Endothelial cell (in vitro differentiated cells): ENCODE results near the gene STIMATE. TPM values are rescaled to one million over a fixed set of nuclear protein-coding genes. Genes with fewer than 3 reads are reported as not detected.

Source experiments
- DNase-seq: peaks from one replicate; pipeline ENCODE4 v3.0.0; 2021; ENCODE audit warnings: low spot score
- H3K27ac Mint-ChIP-seq: one replicate; pipeline ENCODE4 v1.8.0; 2021; ENCODE audit warnings: mixed read lengths, inconsistent platforms; ENCODE audit not compliant: unreplicated experiment
- H3K27me3 Mint-ChIP-seq: one replicate; pipeline ENCODE4 v1.8.0; 2021; ENCODE audit warnings: mild to moderate bottlenecking, moderate library complexity, mixed read lengths, inconsistent platforms; ENCODE audit not compliant: unreplicated experiment
- H3K36me3 Mint-ChIP-seq: one replicate; pipeline ENCODE4 v1.8.0; 2021; ENCODE audit warnings: mild to moderate bottlenecking, low read depth, mixed read lengths, inconsistent platforms; ENCODE audit not compliant: unreplicated experiment
- H3K4me1 Mint-ChIP-seq: one replicate; pipeline ENCODE4 v1.8.0; 2021; ENCODE audit warnings: mild to moderate bottlenecking, mixed read lengths, inconsistent platforms; ENCODE audit not compliant: unreplicated experiment
- H3K4me3 Mint-ChIP-seq: one replicate; pipeline ENCODE4 v1.8.0; 2021; ENCODE audit warnings: mild to moderate bottlenecking, mixed read lengths, inconsistent platforms; ENCODE audit not compliant: unreplicated experiment
- H3K9me3 Mint-ChIP-seq: one replicate; pipeline ENCODE4 v1.8.0; 2021; ENCODE audit warnings: mixed read lengths, inconsistent platforms; ENCODE audit not compliant: unreplicated experiment
- total RNA-seq: library from RNA; stranded (reverse); fragmentation: NEBNext Ultra II Directional; extraction: Animal tissue kit (Norgen Biotek cat#: 25700); gene quantifications from one replicate; pipeline ENCODE4 v1.2.1, GENCODE V29; 2021; ENCODE audit not compliant: unreplicated experiment
- TF ChIP-seq, protein P1 (sequence below): fragments of 200-600 bp; sonication (generic); IDR thresholded peaks from one replicate; pipeline ENCODE4 v1.5.0; 2021; ENCODE audit warnings: antibody characterized with exemption; ENCODE audit not compliant: unreplicated experiment

The STIMATE gene
- total RNA-seq, 1 donor from 2014 or later, result 24.5 TPM

DNA sequence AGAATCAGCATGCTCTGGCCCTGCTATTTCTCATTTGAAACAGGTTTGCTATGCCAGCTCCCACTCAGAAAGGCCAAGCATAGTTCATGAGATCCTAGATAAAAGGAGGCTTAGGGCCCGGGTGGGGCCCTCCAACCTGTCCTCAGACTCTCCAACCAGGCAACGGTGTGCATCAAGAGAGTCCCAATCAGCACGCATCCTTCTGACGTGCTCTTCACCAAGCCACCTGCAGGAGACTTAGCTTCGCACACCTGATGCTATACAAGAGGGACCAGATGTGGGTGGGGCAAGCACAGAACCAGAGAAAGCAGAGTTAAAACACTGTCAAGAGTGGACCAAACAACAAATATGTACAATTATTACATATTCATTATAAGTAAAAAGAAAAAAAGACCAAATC is 17.3 kb downstream of the STIMATE start:
- Mint-ChIP-seq H3K4me3 (no peak overlapping the region), H3K27me3 (no peaks in the 10 kb centered on the region), H3K9me3 (no peaks in the 10 kb centered on the region), H3K4me1 (no peaks in the 10 kb centered on the region), H3K36me3 (peaks cover 3% of the 10 kb centered on the region), H3K27ac (no peak overlapping the region)
- no peak for DNase-seq
- TF ChIP-seq, protein P1, sequence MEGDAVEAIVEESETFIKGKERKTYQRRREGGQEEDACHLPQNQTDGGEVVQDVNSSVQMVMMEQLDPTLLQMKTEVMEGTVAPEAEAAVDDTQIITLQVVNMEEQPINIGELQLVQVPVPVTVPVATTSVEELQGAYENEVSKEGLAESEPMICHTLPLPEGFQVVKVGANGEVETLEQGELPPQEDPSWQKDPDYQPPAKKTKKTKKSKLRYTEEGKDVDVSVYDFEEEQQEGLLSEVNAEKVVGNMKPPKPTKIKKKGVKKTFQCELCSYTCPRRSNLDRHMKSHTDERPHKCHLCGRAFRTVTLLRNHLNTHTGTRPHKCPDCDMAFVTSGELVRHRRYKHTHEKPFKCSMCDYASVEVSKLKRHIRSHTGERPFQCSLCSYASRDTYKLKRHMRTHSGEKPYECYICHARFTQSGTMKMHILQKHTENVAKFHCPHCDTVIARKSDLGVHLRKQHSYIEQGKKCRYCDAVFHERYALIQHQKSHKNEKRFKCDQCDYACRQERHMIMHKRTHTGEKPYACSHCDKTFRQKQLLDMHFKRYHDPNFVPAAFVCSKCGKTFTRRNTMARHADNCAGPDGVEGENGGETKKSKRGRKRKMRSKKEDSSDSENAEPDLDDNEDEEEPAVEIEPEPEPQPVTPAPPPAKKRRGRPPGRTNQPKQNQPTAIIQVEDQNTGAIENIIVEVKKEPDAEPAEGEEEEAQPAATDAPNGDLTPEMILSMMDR, result no peak

DNA sequence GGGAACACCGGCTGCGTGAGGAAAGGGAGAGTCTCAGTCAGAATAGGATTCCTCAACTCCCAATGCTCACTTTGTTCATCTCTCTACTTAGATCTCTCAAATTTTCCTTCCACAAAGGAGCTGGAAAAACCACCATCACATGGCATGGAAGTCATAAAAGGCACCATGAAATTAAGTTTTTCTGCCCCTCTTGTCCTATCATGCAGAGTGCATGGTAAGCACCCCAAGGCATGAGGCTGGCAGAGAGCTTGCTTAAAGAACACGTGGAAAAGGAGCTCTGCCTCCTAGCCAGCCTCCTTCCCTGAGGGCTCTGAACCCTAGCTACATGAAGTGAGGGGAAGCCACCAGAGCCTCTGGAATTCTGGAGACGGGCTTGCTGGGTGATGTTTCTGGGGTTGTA is 17.8 kb downstream of the STIMATE start:
- H3K4me1 Mint-ChIP-seq, result no peaks in the 10 kb centered on the region
- TF ChIP-seq, protein P1, result no peak
- no peaks in the 10 kb centered on the region for H3K9me3 Mint-ChIP-seq
- peaks cover 2% of the 10 kb centered on the region for H3K27me3 Mint-ChIP-seq
- no peak overlapping the region for H3K4me3 Mint-ChIP-seq
- no peaks in the 10 kb centered on the region for H3K36me3 Mint-ChIP-seq
- H3K27ac Mint-ChIP-seq, result no peak overlapping the region
- DNase-seq, result no peak

DNA sequence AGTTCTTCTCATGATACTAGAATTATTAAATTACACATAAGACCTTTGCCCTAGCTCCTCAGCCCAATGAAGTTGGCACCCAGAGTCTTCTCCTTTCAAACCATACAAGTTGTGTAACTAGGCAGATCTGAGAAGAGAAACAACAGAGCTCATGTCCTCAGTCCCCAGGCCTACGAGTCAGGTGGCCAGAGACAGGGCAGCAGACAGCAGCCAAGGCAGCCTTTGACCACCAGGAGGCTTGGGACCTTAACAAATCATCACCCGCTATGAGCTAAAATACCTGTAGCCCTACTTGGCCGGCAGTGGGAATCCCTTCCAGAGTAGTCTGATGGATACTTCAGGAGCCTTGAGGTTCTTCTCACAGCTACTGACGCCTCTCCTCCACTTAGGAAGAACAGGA is 18.3 kb downstream of the STIMATE start:
- Mint-ChIP-seq H3K36me3 (no peaks in the 10 kb centered on the region), H3K4me1 (no peaks in the 10 kb centered on the region), H3K27ac (no peak overlapping the region), H3K9me3 (no peaks in the 10 kb centered on the region), H3K27me3 (peaks cover 2% of the 10 kb centered on the region), H3K4me3 (no peak overlapping the region)
- no peak for DNase-seq
- TF ChIP-seq, protein P1, result peak; percentile 43

DNA sequence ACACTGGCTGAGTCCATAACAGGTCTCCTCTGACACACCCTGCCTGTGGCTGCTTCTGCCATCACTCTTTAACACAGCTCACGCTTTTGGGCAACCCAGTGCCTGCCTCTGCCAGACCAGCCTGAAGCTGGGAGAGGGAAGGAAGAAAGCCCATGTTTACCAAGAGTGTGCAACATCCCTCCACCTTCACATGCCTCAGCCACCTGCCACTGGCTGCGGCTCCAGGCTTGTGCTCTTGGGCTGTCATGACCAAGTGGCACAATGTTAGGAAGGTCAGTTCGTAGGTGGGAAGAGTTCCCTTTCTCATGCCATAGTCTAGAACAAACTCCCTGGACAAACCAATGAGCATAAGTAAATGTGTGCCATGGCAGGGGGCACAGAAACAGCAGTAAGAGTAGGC is 20.3 kb downstream of the STIMATE start:
- peaks cover 2% of the 10 kb centered on the region for H3K27me3 Mint-ChIP-seq
- no peak overlapping the region for H3K4me3 Mint-ChIP-seq
- no peaks in the 10 kb centered on the region for H3K36me3 Mint-ChIP-seq
- H3K9me3 Mint-ChIP-seq, result no peaks in the 10 kb centered on the region
- TF ChIP-seq, protein P1, result no peak
- H3K4me1 Mint-ChIP-seq, result no peaks in the 10 kb centered on the region
- H3K27ac Mint-ChIP-seq, result no peak overlapping the region
- no peak for DNase-seq

DNA sequence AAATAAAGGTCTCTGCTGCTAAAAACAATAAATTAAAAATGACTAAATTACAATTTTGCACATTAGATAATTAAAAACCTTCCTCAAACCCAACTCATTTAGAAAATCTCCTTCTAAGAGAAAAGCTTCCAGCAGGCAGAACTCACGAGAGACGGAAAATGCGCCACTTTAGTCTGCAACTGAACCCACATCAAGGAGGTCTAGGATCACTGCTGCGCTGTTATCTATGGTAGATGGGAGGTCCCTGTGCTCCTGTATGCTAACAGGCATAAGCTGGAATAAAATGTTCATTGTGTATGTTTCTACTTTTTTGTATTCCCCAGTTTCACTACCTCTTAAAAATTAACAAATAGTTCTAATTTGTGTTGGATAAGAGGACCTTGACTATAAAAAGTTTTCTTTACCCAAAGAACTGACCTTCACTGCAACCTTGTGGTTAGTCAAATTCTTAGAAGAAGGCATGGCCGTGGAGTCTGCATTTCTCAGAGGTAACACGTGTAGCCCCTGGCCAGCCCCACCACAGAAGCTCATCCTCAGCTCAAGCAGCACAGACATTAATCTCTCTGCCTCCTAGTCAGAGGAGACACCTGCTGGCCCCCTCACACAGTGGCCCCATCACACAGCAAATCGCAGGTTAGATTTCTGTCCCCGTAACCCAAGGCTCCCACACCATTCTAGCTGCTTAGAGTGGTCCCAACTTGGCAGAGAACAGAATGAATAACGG is 22.3 kb downstream of the STIMATE start:
- no peak for DNase-seq
- Mint-ChIP-seq H3K27me3 (peaks cover 2% of the 10 kb centered on the region), H3K4me3 (no peak overlapping the region), H3K9me3 (no peaks in the 10 kb centered on the region), H3K4me1 (no peaks in the 10 kb centered on the region), H3K36me3 (peaks cover 6% of the 10 kb centered on the region), H3K27ac (no peak overlapping the region)
- TF ChIP-seq, protein P1, result no peak
